HL-60 (cell line): Measurements from ENCODE around the gene PMS2.

ENCODE experiments used
- CTCF ChIP-seq: IDR thresholded peaks from one replicate; pipeline ENCODE4 v1.5.1; 2011; ENCODE audit warnings: low read length, control low read depth, inconsistent platforms; ENCODE audit not compliant: insufficient read depth
- GABPA ChIP-seq: IDR thresholded peaks from 2 replicates; pipeline ENCODE4 v1.6.1; 2012; ENCODE audit warnings: low read depth
- POLR2AphosphoS5 ChIP-seq: IDR thresholded peaks from 2 replicates; pipeline ENCODE4 v1.6.1; 2012; ENCODE audit warnings: low read depth
- REST ChIP-seq: IDR thresholded peaks from 2 replicates; pipeline ENCODE4 v1.6.1; 2012; ENCODE audit warnings: low read depth; ENCODE audit not compliant: insufficient replicate concordance

GRCh38 chr7:6056616-6057015 lies 47.8 kb upstream of the PMS2 start:
- TF ChIP-seq CTCF (no peak), GABPA (no peak), REST (no peak), POLR2AphosphoS5 (no peak)
